Muscle layer of duodenum (tissue), 2 donors: ENCODE data around the gene MYO1H.
"Not testable (repeated sequence)": the region's sequence is repeated elsewhere in the genome, so short reads cannot be mapped to it uniquely, and the experiment has no call there.

Experiments used
- H3K27ac ChIP-seq: one replicate; pipeline ENCODE4 v1.7.0; 2013; ENCODE audit warnings: mild to moderate bottlenecking, low read length
- H3K27me3 ChIP-seq: one replicate; pipeline ENCODE4 v1.7.0; 2013; ENCODE audit warnings: low read depth, mild to moderate bottlenecking, control low read depth, low read length
- H3K36me3 ChIP-seq, 2 donors: one replicate each; pipeline ENCODE4 v1.7.0; 2013; ENCODE audit warnings: low read length in 2 of 2, control low read depth in 1 of 2, mild to moderate bottlenecking in 1 of 2; ENCODE audit not compliant: insufficient read depth in 2 of 2, control insufficient read depth in 1 of 2
- H3K4me1 ChIP-seq, 2 donors: one replicate each; pipeline ENCODE4 v1.7.0; 2013; ENCODE audit warnings: low read length in 2 of 2, mild to moderate bottlenecking in 2 of 2, control low read depth in 1 of 2, moderate library complexity in 1 of 2; ENCODE audit not compliant: insufficient read depth in 2 of 2, control insufficient read depth in 1 of 2
- H3K4me3 ChIP-seq, 2 donors: one replicate each; pipeline ENCODE4 v1.7.0; 2013; ENCODE audit warnings: low read length in 2 of 2, low read depth in 1 of 2, mild to moderate bottlenecking in 1 of 2
- H3K9me3 ChIP-seq, 2 donors: one replicate each; pipeline ENCODE4 v1.7.0; 2013; ENCODE audit warnings: low read length in 2 of 2, control low read depth in 1 of 2, mild to moderate bottlenecking in 1 of 2; ENCODE audit not compliant: control insufficient read depth in 1 of 2
- donor health status: healthy.

MYO1H gene

GRCh38 chr12:109464642-109465351 lies 117.1 kb downstream of the MYO1H start:
- Histone ChIP-seq H3K4me3 (peak overlapping the region in 1 of 2 donors; percentile 5), H3K9me3 (no peaks in the 10 kb centered on the region), H3K36me3 (peaks cover 31 to 42% of the 10 kb centered on the region in 2 donors), H3K4me1 (peaks cover 56 to 83% of the 10 kb centered on the region in 2 donors), H3K27ac (peak overlapping the region; percentile 98), H3K27me3 (no peaks in the 10 kb centered on the region)

- Histone ChIP-seq H3K36me3 (peaks cover 25 to 36% of the 10 kb centered on the region in 2 donors), H3K27me3 (no peaks in the 10 kb centered on the region), H3K4me1 (peaks cover 44 to 67% of the 10 kb centered on the region in 2 donors), H3K27ac (peak overlapping the region; percentile 98), H3K4me3 (peak overlapping the region in 1 of 2 donors; percentile 0), H3K9me3 (no peaks in the 10 kb centered on the region)
These were observed 118.6 kb downstream of the MYO1H start for GRCh38 chr12:109466305-109466704.

GRCh38 chr12:109466821-109467220 lies 119.1 kb downstream of the MYO1H start:
- Histone ChIP-seq H3K4me3 (peak overlapping the region in 1 of 2 donors; percentile 0), H3K27ac (peak overlapping the region; percentile 98), H3K9me3 (no peaks in the 10 kb centered on the region), H3K4me1 (peaks cover 39 to 62% of the 10 kb centered on the region in 2 donors), H3K27me3 (no peaks in the 10 kb centered on the region), H3K36me3 (peaks cover 25 to 33% of the 10 kb centered on the region in 2 donors)

GRCh38 chr12:109467978-109468676 lies 120.4 kb downstream of the MYO1H start:
- H3K9me3 ChIP-seq = no peaks in the 10 kb centered on the region
- H3K4me3 ChIP-seq = no peak overlapping the region
- H3K4me1 ChIP-seq = peaks cover 28 to 50% of the 10 kb centered on the region in 2 donors
- no peaks in the 10 kb centered on the region for H3K27me3 ChIP-seq
- H3K27ac ChIP-seq = peak overlapping the region; percentile 48
- H3K36me3 ChIP-seq = peaks cover 24 to 25% of the 10 kb centered on the region in 2 donors

GRCh38 chr12:109469517-109469916 lies 121.8 kb downstream of the MYO1H start:
- Histone ChIP-seq H3K27ac (no peak overlapping the region), H3K27me3 (no peaks in the 10 kb centered on the region), H3K36me3 (peaks cover 17 to 25% of the 10 kb centered on the region in 2 donors), H3K9me3 (no peaks in the 10 kb centered on the region), H3K4me3 (no peak overlapping the region), H3K4me1 (peaks cover 15 to 42% of the 10 kb centered on the region in 2 donors)

GRCh38 chr12:109473006-109473405 lies 125.3 kb downstream of the MYO1H start:
- Histone ChIP-seq H3K4me3 (no peak overlapping the region), H3K36me3 (peaks cover 12 to 15% of the 10 kb centered on the region in 2 donors), H3K27me3 (no peaks in the 10 kb centered on the region), H3K9me3 (no peaks in the 10 kb centered on the region), H3K27ac (peak overlapping the region; percentile 12), H3K4me1 (peaks cover 0 to 28% of the 10 kb centered on the region in 2 donors)

GRCh38 chr12:109473526-109474270 lies 126.0 kb downstream of the MYO1H start:
- Histone ChIP-seq H3K36me3 (peaks cover 8 to 11% of the 10 kb centered on the region in 2 donors), H3K4me1 (peaks cover 1 to 32% of the 10 kb centered on the region in 2 donors), H3K27ac (peak overlapping the region; percentile 12)
- not testable (repeated sequence) for H3K9me3 ChIP-seq, H3K4me3 ChIP-seq, H3K27me3 ChIP-seq

GRCh38 chr12:109475121-109475520 lies 127.4 kb downstream of the MYO1H start:
- H3K9me3 ChIP-seq = no peaks in the 10 kb centered on the region
- H3K4me1 ChIP-seq = peaks cover 5 to 46% of the 10 kb centered on the region in 2 donors
- peak overlapping the region in 1 of 2 donors; percentile 99 for H3K4me3 ChIP-seq
- peaks cover 0 to 3% of the 10 kb centered on the region in 2 donors for H3K36me3 ChIP-seq
- H3K27me3 ChIP-seq = no peaks in the 10 kb centered on the region
- H3K27ac ChIP-seq = peak overlapping the region; percentile 98

GRCh38 chr12:109475993-109476806 lies 128.5 kb downstream of the MYO1H start:
- Histone ChIP-seq H3K27me3 (no peaks in the 10 kb centered on the region), H3K36me3 (peaks cover 0 to 9% of the 10 kb centered on the region in 2 donors), H3K4me3 (peak overlapping the region; percentile 98 to 99), H3K9me3 (no peaks in the 10 kb centered on the region), H3K27ac (peak overlapping the region; percentile 98), H3K4me1 (peaks cover 5 to 46% of the 10 kb centered on the region in 2 donors)

- H3K27ac ChIP-seq = peak overlapping the region; percentile 98
These were observed 129.1 kb downstream of the MYO1H start for GRCh38 chr12:109476807-109477184.

More at GRCh38 chr12:109476807-109477184, 129.1 kb downstream of the MYO1H start:
- Histone ChIP-seq H3K4me1 (peaks cover 5 to 46% of the 10 kb centered on the region in 2 donors), H3K9me3 (no peaks in the 10 kb centered on the region), H3K4me3 (peak overlapping the region; percentile 98 to 99), H3K27me3 (no peaks in the 10 kb centered on the region), H3K36me3 (peaks cover 0 to 9% of the 10 kb centered on the region in 2 donors)
